Activated T-helper 17 cell treated with anti-CD3 and anti-CD28 coated beads, Interleukin-2, amount 50 U/mL, for 72 hours (primary cell): ENCODE data around the gene ATP6V1G2. TPM values are rescaled to one million over a fixed set of nuclear protein-coding genes. Genes with fewer than 3 reads are reported as not detected.
"Not testable (repeated sequence)": the region's sequence is repeated elsewhere in the genome, so short reads cannot be mapped to it uniquely, and the experiment has no call there.

Experiments used
- ATAC-seq: fragments of 150-1000 bp; cut with Tn5 transposase; replicated peaks from 2 replicates; pipeline ENCODE4 v1.10.0; 2021; ENCODE audit warnings: mild to moderate bottlenecking, moderate library complexity
- H3K27ac Mint-ChIP-seq: one replicate; pipeline ENCODE4 v1.8.0; 2022; ENCODE audit warnings: mixed read lengths
- H3K27me3 Mint-ChIP-seq: one replicate; pipeline ENCODE4 v1.8.0; 2022; ENCODE audit warnings: mixed read lengths
- H3K36me3 Mint-ChIP-seq: one replicate; pipeline ENCODE4 v1.8.0; 2022; ENCODE audit warnings: low read depth, mild to moderate bottlenecking, mixed read lengths
- H3K4me1 Mint-ChIP-seq: one replicate; pipeline ENCODE4 v1.8.0; 2022; ENCODE audit warnings: mixed read lengths
- H3K4me3 Mint-ChIP-seq: one replicate; pipeline ENCODE4 v1.8.0; 2022; ENCODE audit warnings: mild to moderate bottlenecking, mixed read lengths
- H3K9me3 Mint-ChIP-seq: one replicate; pipeline ENCODE4 v1.8.0; 2022; ENCODE audit warnings: mixed read lengths
- total RNA-seq, 2 donors: library from RNA; stranded (reverse); gene quantifications; one replicate each; pipeline ENCODE4 v1.2.3, GENCODE V29; 2022

ATP6V1G2 gene
- total RNA-seq, 2 donors from 2014 or later, result 2.1 to 2.4 TPM

DNA sequence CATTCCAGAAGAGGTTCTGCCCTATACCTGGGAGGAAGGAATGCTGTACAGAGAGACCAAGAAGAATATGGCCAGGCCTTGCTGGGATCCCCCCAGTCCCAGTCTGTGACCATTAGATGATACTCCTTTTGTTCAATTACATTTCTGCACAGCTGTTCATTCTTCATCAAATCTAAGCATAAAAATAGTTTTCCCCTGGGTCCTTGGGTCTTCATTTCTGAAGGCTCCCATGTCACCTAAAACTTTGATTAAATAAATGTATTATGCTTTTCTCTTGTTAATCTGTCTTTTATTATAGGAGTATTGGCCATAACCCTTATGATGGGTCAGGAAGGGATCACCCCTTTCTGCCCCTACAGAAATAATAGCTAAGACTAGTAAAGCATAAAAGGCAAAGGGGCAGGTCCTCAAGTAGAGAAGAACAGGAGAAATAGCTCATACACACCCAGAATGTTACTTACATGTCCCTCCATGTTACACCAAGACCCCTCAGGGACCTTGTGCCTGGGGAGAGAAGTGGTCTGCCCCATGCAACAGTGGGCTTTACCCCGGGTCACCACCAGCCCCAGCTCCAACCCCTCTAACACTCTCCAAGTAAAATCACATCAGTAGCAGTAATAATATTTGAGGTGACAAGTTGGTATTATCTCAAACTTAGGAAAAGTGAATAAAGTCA is 23.6 kb upstream of the ATP6V1G2 start:
- no peaks in the 10 kb centered on the region for H3K9me3 Mint-ChIP-seq
- H3K27ac Mint-ChIP-seq, result peak overlapping the region; percentile 97
- H3K27me3 Mint-ChIP-seq, result no peaks in the 10 kb centered on the region
- peak overlapping the region; percentile 100 for H3K4me3 Mint-ChIP-seq
- H3K4me1 Mint-ChIP-seq, result peaks cover 59% of the 10 kb centered on the region
- H3K36me3 Mint-ChIP-seq, result peaks cover 46% of the 10 kb centered on the region
- ATAC-seq, result no peak

DNA sequence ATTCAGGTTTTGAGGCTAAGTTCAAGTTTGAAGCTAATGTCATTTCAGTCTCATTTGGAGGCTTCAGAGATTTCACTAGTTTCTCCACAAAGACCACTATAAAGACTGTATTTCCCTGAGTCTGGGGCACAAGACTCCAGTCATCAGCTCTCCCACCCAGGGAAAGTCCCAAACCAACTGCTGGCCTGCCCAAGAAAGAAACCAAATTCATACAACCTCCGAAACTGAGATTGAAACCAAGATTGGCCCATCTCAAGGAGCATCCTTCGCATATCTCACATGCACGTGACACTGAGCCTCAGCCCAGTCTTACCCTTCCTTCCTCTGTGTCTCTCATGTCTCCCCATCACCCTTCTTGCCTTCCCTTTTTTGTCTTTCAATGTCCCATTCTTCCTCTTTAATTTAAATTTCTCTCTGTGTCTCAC is 22.1 kb upstream of the ATP6V1G2 start:
- H3K36me3 Mint-ChIP-seq, result peaks cover 42% of the 10 kb centered on the region

DNA sequence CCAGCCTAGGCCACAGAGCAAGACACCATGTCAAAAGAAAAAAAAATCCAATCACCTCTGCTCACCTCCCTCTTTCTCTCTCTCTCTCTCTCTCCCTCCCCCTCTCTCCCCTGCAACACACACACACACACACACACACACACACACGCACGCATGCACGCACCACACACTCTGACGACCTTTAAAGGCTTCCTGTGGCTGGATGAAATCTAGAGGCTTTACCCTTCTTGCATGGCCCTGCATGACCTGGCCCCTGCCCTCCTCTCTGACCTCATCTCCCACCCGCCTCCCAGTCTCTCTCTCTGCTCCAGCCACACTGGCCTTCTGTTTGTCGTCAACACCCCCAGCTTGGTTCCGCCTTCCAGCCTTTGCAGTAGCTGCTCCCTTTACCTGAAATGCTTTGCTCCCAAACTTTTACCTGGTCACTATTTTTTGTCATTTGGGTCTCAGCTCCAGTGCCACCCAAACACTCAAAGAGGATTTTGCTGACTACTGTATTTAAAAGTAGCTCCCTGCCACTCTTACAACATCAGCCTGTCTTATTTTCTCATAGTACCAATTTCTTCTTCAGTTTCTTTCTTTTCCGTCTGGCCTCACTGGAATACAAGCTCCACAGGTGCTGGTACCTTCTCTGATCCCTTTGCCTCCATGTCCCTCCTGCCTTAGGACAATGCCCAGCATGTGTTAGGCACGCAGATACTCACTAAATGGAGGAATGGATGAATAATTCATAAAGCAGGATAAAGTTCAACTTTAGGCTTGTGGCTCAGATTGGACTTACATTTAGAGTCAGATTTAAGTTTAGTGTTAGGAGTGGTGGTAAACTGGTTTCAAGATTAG is 21.3 kb upstream of the ATP6V1G2 start:
- H3K27me3 Mint-ChIP-seq, result no peaks in the 10 kb centered on the region
- no peaks in the 10 kb centered on the region for H3K9me3 Mint-ChIP-seq
- peaks cover 67% of the 10 kb centered on the region for H3K4me1 Mint-ChIP-seq
- peak overlapping the region; percentile 100 for H3K4me3 Mint-ChIP-seq
- ATAC-seq, result peak; percentile 23
- peaks cover 34% of the 10 kb centered on the region for H3K36me3 Mint-ChIP-seq
- H3K27ac Mint-ChIP-seq, result peak overlapping the region; percentile 66

More for the DNA sequence above, 22.1 kb upstream of the ATP6V1G2 start:
- Mint-ChIP-seq H3K4me3 (peak overlapping the region; percentile 100), H3K9me3 (no peaks in the 10 kb centered on the region), H3K27ac (peak overlapping the region; percentile 66), H3K27me3 (no peaks in the 10 kb centered on the region), H3K4me1 (peaks cover 66% of the 10 kb centered on the region)
- peak; percentile 63 for ATAC-seq

DNA sequence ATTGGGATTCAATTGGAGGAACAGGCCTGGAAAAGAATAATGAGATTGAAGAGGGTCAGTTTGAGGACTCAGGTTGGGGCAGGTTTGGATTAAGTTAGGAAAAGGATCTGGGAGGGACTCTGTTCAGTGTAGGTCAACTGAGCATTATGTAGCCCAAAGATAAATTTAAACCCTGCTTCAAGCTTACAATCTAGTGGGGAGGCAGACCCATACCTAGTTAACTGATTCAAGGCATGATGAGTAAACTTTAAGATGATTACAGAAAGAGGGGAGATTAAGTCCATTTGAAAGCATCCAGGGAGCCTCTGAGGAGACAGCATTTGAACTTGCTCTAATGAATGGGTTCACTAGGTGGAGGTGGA is 14.3 kb upstream of the ATP6V1G2 start:
- H3K4me3 Mint-ChIP-seq, result peak overlapping the region; percentile 65
- no peak for ATAC-seq
- H3K27ac Mint-ChIP-seq, result peak overlapping the region; percentile 85
- peaks cover 61% of the 10 kb centered on the region for H3K4me1 Mint-ChIP-seq
- no peaks in the 10 kb centered on the region for H3K27me3 Mint-ChIP-seq
- no peaks in the 10 kb centered on the region for H3K9me3 Mint-ChIP-seq
- peaks cover 64% of the 10 kb centered on the region for H3K36me3 Mint-ChIP-seq

DNA sequence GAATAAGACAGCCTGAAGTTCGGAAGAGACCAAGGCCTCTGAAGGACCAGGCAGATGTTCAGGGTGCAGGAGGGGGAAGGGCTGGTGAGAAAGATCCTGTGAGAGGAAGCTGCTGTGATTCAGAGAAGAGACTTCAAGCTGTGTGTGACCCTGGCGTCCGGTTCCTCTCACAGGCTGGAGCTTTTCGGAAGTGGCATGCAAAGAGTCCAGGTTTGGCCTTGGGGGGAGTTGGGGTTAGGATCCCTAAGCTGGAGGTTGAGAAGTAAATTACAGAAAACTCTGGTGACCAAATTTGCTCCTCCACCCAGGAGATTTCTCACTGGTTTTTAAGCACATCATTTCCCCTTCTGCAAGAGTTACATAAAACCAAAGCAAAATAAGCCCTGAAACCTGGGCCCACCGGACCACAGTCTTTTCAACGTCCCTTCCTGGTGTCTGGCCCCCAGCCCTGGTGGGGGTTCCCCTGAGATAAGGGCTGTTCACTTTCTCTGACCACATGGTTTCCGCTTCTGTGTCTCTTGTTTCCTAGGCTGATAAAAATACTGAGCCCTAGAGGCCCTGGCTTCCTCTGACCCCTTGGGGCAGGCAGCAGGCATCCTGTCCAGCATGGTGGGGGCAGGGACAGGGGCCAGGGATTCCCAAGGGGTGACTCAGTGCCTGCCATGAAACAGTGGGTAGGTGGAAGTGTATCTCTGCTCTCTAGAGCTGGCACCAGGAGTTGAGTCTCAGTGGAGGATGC is 13.7 kb upstream of the ATP6V1G2 start:
- H3K27ac Mint-ChIP-seq, result peak overlapping the region; percentile 85
- H3K36me3 Mint-ChIP-seq, result peaks cover 64% of the 10 kb centered on the region
- H3K4me1 Mint-ChIP-seq, result peaks cover 57% of the 10 kb centered on the region
- no peaks in the 10 kb centered on the region for H3K9me3 Mint-ChIP-seq
- ATAC-seq, result peak; percentile 66
- no peaks in the 10 kb centered on the region for H3K27me3 Mint-ChIP-seq
- peak overlapping the region; percentile 65 for H3K4me3 Mint-ChIP-seq

DNA sequence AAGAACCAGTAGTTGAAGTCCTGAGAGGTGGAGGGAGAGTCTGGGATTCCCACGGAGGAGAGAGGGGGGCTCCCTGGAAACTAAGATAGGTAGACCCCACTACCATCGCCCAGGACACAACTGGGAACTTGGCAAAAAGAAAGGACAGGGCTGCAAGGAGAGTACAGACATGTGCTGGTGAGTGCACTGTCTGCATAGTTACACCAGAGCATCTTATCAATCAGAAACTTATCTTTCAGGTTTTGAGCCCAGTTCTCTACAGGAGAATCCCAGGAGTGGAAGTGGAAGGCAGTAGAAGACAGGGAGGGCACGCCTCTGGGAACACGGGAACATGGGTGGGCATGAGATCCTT is 13.2 kb upstream of the ATP6V1G2 start:
- peak overlapping the region; percentile 85 for H3K27ac Mint-ChIP-seq
- H3K9me3 Mint-ChIP-seq, result no peaks in the 10 kb centered on the region
- no peaks in the 10 kb centered on the region for H3K27me3 Mint-ChIP-seq
- peak; percentile 18 for ATAC-seq
- peak overlapping the region; percentile 65 for H3K4me3 Mint-ChIP-seq
- H3K36me3 Mint-ChIP-seq, result peaks cover 65% of the 10 kb centered on the region
- peaks cover 55% of the 10 kb centered on the region for H3K4me1 Mint-ChIP-seq

DNA sequence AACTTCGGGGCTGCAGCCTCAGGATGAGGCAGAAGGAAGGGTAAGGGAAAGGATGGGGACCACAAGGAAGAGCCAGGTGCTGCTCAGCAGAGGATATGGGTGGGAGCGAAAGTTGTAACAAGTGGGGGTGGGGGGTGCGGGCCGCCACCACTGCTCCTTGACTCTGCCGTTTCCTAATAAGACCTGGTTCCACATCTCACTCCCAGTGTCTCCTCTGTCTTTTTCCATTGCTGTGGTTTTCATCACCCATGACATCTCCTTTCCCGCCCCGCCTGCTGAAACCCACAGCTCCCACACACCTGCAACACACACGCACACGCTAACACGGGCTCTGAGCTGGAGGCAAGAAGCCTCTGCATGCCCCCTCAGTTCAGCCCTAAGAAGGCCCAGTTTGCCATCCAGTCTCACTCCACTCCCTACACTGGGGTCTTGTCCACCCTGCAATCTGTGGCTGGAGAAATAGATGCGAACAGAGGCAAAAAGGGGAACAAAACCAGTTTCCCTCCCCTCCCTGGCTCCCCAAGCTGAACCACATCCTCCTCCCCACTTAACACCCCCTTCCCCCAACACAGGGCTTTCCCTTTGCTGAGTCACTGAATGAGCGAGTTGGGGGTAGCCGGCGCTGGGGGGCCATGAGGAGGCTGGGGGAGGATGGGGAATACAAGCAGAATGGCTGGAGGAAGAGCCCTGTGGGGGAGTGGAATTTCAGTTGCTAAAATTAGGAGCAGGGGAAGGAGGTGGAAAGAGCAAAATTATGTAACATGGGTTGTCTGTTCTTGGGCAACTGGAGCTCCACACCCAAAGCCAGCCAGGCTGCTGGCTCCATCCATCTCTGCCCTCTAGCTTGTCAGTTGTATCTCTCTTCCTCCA is 12.5 kb upstream of the ATP6V1G2 start:
- no peaks in the 10 kb centered on the region for H3K9me3 Mint-ChIP-seq
- peaks cover 54% of the 10 kb centered on the region for H3K4me1 Mint-ChIP-seq
- H3K36me3 Mint-ChIP-seq, result peaks cover 68% of the 10 kb centered on the region
- peak overlapping the region; percentile 85 for H3K27ac Mint-ChIP-seq
- H3K27me3 Mint-ChIP-seq, result no peaks in the 10 kb centered on the region
- ATAC-seq, result peak; percentile 59
- peak overlapping the region; percentile 65 for H3K4me3 Mint-ChIP-seq

DNA sequence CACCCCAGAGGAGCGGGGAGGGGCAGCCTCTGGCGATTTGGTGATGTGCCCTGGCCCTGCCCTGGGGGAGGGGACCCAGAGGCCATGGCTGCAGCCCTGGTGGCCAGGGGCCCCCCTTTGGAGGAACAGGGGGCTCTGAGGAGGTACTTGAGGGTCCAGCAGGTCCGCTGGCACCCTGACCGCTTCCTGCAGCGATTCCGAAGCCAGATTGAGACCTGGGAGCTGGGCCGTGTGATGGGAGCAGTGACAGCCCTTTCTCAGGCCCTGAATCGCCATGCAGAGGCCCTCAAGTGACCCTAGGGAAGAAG is 11.9 kb upstream of the ATP6V1G2 start:
- Mint-ChIP-seq H3K4me3 (peak overlapping the region; percentile 65), H3K27me3 (no peaks in the 10 kb centered on the region), H3K4me1 (peaks cover 50% of the 10 kb centered on the region), H3K36me3 (peaks cover 66% of the 10 kb centered on the region), H3K9me3 (no peaks in the 10 kb centered on the region), H3K27ac (peak overlapping the region; percentile 85)
- ATAC-seq, result no peak

DNA sequence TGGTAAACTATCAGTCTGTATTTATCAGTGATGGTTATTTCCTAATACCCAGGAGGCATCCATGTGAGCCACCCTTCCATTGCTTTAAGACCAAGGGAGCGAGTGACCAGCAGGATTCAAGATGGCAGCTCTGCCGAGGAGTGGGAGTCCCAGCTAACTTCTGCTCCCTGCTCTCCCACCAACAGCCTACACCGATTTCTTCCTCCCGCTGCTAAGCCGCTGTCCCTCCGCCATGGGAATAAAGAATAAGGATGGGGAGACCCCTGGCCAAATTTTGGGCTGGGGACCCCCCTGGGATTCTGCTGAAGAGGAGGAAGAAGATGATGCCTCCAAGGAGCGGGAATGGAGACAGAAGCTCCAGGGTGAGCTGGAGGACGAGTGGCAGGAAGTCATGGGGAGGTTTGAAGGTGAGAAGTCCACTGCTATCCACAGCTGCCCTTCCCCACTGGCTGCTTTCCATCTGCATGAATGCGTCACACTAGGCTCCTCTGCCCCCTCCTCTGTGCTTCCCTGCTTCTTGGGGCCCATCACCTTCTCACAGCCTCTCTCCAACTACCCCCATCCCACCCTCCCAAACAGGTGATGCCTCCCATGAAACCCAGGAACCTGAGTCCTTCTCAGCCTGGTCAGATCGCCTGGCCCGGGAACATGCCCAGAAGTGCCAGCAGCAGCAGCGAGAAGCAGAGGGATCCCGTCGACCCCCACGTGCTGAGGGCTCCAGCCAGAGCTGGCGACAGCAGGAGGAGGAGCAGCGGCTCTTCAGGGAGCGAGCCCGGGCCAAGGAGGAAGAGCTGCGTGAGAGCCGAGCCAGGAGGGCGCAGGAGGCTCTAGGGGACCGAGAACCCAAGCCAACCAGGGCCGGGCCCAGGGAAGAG is 11.3 kb upstream of the ATP6V1G2 start:
- Mint-ChIP-seq H3K4me3 (peak overlapping the region; percentile 65), H3K27ac (peak overlapping the region; percentile 85), H3K27me3 (no peaks in the 10 kb centered on the region), H3K9me3 (no peaks in the 10 kb centered on the region), H3K36me3 (peaks cover 70% of the 10 kb centered on the region), H3K4me1 (peaks cover 45% of the 10 kb centered on the region)
- no peak for ATAC-seq

DNA sequence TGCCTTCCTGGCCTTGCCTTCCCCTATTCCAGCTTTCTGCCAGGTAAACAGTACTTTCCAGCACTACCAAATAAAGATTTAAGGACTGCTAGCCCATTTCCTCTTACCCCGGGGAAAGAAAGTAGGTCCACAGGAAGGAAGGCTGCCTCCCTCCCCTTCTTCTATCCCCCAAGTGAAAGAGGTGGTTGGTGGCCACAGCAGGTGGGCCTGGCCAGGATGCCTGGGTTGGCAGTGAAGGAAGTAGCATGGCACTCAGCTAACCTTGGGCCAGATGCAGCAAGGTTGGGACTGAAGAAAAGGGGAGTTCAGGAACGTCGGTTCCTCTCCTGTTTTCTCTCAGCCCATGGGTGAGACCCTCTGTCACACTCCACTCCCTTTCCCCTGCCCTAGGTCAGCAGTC is 9.9 kb upstream of the ATP6V1G2 start:
- Mint-ChIP-seq H3K4me1 (peaks cover 37% of the 10 kb centered on the region), H3K36me3 (peaks cover 74% of the 10 kb centered on the region), H3K4me3 (peak overlapping the region; percentile 65)

DNA sequence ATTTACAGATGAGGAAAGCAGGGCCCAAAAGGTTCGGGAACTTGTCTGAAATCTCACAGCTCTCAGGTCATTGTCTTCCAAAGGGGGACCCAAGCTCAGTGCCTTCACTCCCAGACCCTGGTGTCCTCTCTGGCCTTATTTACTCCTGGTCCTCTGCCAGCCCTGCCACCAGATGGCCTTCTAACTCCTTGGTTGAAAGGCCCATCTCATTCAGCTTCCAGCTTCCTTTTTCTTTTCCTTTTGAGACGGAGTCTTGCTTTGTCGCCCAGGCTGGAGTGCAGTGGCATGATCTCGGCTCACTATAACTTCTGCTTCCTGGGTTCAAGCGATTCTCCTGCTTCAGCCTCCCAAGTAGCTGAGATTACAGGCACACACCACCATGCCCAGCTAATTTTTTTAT is 5.0 kb upstream of the ATP6V1G2 start:
- H3K36me3 Mint-ChIP-seq, result peaks cover 68% of the 10 kb centered on the region
- peak overlapping the region; percentile 20 for H3K27ac Mint-ChIP-seq
- H3K27me3 Mint-ChIP-seq, H3K9me3 Mint-ChIP-seq, H3K4me1 Mint-ChIP-seq: not testable (repeated sequence)
- peak overlapping the region; percentile 62 for H3K4me3 Mint-ChIP-seq
- peak; percentile 27 for ATAC-seq

More for the DNA sequence above, 9.9 kb upstream of the ATP6V1G2 start:
- Mint-ChIP-seq H3K27me3 (no peaks in the 10 kb centered on the region), H3K9me3 (no peaks in the 10 kb centered on the region), H3K27ac (peak overlapping the region; percentile 41)
- no peak for ATAC-seq

DNA sequence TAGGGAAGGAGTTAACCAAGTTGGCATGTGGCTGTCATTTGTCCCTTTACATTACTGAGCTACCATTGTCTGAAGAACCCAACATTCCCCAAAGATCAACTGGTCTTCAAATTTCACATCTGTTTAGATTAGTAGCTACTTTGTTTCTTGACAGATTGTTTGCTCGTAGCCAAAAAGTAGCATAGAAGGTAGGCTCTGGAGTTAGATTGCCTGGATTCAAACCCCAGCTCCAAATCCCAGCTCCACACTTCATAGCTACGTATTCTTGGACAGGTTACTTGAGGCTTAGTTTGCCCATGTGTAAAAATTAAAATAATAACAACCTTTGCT is 2.1 kb upstream of the ATP6V1G2 start:
- peak overlapping the region; percentile 88 for H3K4me3 Mint-ChIP-seq
- no peaks in the 10 kb centered on the region for H3K9me3 Mint-ChIP-seq
- H3K4me1 Mint-ChIP-seq, result peaks cover 13% of the 10 kb centered on the region
- H3K27ac Mint-ChIP-seq, result no peak overlapping the region
- no peak for ATAC-seq
- H3K27me3 Mint-ChIP-seq, result no peaks in the 10 kb centered on the region
- H3K36me3 Mint-ChIP-seq, result peaks cover 57% of the 10 kb centered on the region

DNA sequence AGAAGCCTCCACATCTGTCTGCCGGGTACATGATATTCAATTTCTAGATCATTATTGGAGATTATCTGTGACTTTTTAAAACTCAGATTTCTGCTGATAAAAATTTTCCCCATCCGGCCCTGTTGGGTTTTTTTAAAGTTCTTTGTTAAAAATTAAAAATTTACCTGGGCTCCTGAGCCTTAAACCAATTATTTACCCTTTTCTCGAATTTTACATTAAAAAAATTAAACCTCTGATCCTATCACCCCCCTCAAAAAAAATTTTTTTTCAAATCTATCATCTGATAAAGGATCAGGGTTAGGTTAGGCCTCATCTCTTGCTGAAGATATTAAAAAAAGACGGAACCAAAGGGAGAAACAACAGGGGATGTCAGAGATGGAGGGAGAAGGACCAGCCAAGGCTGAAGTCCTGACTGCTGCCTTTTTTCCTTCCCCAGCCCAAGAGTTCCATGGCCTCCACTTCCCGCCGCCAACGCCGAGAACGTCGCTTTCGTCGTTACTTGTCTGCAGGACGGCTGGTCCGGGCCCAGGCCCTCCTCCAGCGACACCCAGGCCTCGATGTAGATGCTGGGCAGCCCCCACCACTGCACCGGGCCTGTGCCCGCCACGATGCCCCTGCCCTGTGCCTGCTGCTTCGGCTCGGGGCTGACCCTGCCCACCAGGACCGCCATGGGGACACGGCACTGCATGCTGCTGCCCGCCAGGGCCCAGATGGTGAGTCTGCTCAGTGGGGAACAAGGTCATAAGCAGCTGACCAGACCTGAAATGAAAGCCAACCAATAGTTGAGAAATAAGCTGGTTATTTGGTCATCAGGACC is 1.5 kb upstream of the ATP6V1G2 start:
- peak overlapping the region; percentile 87 for H3K27ac Mint-ChIP-seq
- ATAC-seq, result no peak
- H3K9me3 Mint-ChIP-seq, result no peaks in the 10 kb centered on the region
- H3K36me3 Mint-ChIP-seq, result peaks cover 51% of the 10 kb centered on the region
- H3K4me3 Mint-ChIP-seq, result peak overlapping the region; percentile 88
- H3K4me1 Mint-ChIP-seq, result peaks cover 13% of the 10 kb centered on the region
- no peaks in the 10 kb centered on the region for H3K27me3 Mint-ChIP-seq
